Loucy (cell line): ENCODE data around the gene FHIT.

Experiments
- EZH2phosphoT487 ChIP-seq: fragments of 200-600 bp; IDR thresholded peaks from 2 replicates; pipeline ENCODE4 v1.6.1; 2018; ENCODE audit warnings: antibody characterized with exemption, mild to moderate bottlenecking, moderate library complexity, borderline replicate concordance
- TF ChIP-seq, protein P1 (sequence below): fragments of 200-600 bp; sonication (generic); conservative IDR thresholded peaks from 2 replicates; pipeline ENCODE4 v1.5.1; 2014; ENCODE audit warnings: mild to moderate bottlenecking, antibody characterized with exemption, low read length

DNA sequence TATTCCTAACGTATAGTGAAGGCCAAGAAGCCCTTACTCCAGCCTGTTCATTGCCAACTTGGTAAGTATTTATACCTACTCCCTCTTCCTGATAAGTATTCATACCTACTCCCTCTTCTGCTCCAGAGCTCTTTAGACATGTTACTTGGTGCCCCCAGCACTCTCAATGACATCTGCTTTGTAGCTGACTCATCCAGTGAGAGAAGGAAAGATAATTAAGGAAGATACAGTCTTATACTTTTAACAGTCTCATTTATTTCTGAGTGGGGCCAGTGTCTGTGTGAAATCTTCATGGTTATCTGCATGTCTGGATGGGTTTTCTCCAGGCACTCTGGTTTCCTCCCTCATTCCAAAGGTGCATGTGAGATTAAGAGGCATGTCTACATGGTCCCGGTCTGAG lies 698.7 kb downstream of the FHIT start:
- TF ChIP-seq, protein P1, sequence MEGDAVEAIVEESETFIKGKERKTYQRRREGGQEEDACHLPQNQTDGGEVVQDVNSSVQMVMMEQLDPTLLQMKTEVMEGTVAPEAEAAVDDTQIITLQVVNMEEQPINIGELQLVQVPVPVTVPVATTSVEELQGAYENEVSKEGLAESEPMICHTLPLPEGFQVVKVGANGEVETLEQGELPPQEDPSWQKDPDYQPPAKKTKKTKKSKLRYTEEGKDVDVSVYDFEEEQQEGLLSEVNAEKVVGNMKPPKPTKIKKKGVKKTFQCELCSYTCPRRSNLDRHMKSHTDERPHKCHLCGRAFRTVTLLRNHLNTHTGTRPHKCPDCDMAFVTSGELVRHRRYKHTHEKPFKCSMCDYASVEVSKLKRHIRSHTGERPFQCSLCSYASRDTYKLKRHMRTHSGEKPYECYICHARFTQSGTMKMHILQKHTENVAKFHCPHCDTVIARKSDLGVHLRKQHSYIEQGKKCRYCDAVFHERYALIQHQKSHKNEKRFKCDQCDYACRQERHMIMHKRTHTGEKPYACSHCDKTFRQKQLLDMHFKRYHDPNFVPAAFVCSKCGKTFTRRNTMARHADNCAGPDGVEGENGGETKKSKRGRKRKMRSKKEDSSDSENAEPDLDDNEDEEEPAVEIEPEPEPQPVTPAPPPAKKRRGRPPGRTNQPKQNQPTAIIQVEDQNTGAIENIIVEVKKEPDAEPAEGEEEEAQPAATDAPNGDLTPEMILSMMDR, result no peak
- no peak for TF ChIP-seq EZH2phosphoT487
